Fibroblast of villous mesenchyme (primary cell): ENCODE results near the gene DNAH3. TPM values are rescaled to one million over a fixed set of nuclear protein-coding genes. Genes with fewer than 3 reads are reported as not detected.
"Not testable (repeated sequence)": the region's sequence is repeated elsewhere in the genome, so short reads cannot be mapped to it uniquely, and the experiment has no call there.

Source experiments
- DNase-seq: peaks from one replicate; pipeline ENCODE4 v3.0.0-alpha.2; 2010; ENCODE audit warnings: low read depth
- H3K4me3 ChIP-seq: 2 replicates; pipeline ENCODE4 v1.5.1; 2011; ENCODE audit warnings: low read depth, mild to moderate bottlenecking, low read length
- CTCF ChIP-seq: IDR thresholded peaks from 2 replicates; pipeline ENCODE4 v1.5.1; 2012; ENCODE audit warnings: low read depth, mild to moderate bottlenecking, low read length; ENCODE audit not compliant: insufficient read depth
- total RNA-seq: library from RNA; depleted of rRNA; stranded (reverse); fragments of >200 nt; gene quantifications from 2 replicates; pipeline ENCODE4 v1.2.3, GENCODE V29; 2012

Gene DNAH3
- total RNA-seq, 1 donor, result under 0.01 TPM

GRCh38 chr16:21064203-21064602 is 86.4 kb downstream of the DNAH3 start:
- DNase-seq, result no peak
- TF ChIP-seq CTCF, result no peak
- no peak overlapping the region for H3K4me3 ChIP-seq

- H3K4me3 ChIP-seq, DNase-seq: not testable (repeated sequence)
Observed at GRCh38 chr16:21063314-21063713, 87.3 kb downstream of the DNAH3 start.

- DNase-seq, result no peak
- no peak for TF ChIP-seq CTCF
- no peak overlapping the region for H3K4me3 ChIP-seq
Observed at GRCh38 chr16:21060027-21060510, 90.6 kb downstream of the DNAH3 start.

- DNase-seq, result no peak
- no peak overlapping the region for H3K4me3 ChIP-seq
- TF ChIP-seq CTCF, result no peak
Observed at GRCh38 chr16:21057875-21058274, 92.8 kb downstream of the DNAH3 start.

- no peak overlapping the region for H3K4me3 ChIP-seq
- TF ChIP-seq CTCF, result no peak
- DNase-seq, result no peak
Observed at GRCh38 chr16:21056396-21056795, 94.2 kb downstream of the DNAH3 start.

- not testable (repeated sequence) for H3K4me3 ChIP-seq, DNase-seq
Observed at GRCh38 chr16:21055738-21056137, 94.9 kb downstream of the DNAH3 start.

- no peak overlapping the region for H3K4me3 ChIP-seq
- TF ChIP-seq CTCF, result no peak
- no peak for DNase-seq
Observed at GRCh38 chr16:21053590-21053989, 97.1 kb downstream of the DNAH3 start.

GRCh38 chr16:21048091-21048912 is 102.3 kb downstream of the DNAH3 start:
- DNase-seq, H3K4me3 ChIP-seq: not testable (repeated sequence)
